GM18508 (cell line): ENCODE data around the gene GRIA1.

ENCODE experiments used
- ATAC-seq: cut with Tn5 transposase; IDR thresholded peaks from one replicate; pipeline ENCODE4 v1.9.1; 2021; ENCODE audit warnings: moderate number of reproducible peaks; ENCODE audit not compliant: insufficient read depth, unreplicated experiment

GRIA1 gene

GRCh38 chr5:153496835-153497234 lies 6.4 kb downstream of the GRIA1 start:
- ATAC-seq: no peak

- no peak for ATAC-seq
These were observed 8.0 kb downstream of the GRIA1 start for GRCh38 chr5:153498516-153498915.

GRCh38 chr5:153500178-153500577 lies 9.7 kb downstream of the GRIA1 start:
- ATAC-seq: no peak

- ATAC-seq: no peak
These were observed 14.3 kb downstream of the GRIA1 start for GRCh38 chr5:153504726-153505125.

- no peak for ATAC-seq
These were observed 18.2 kb downstream of the GRIA1 start for GRCh38 chr5:153508700-153509099.

GRCh38 chr5:153511622-153512021 lies 21.2 kb downstream of the GRIA1 start:
- no peak for ATAC-seq

- ATAC-seq: no peak
These were observed 22.7 kb downstream of the GRIA1 start for GRCh38 chr5:153513156-153513555.

GRCh38 chr5:153515301-153515700 lies 24.8 kb downstream of the GRIA1 start:
- ATAC-seq: no peak

GRCh38 chr5:153516504-153517240 lies 26.2 kb downstream of the GRIA1 start:
- no peak for ATAC-seq

- ATAC-seq: no peak
These were observed 26.8 kb downstream of the GRIA1 start for GRCh38 chr5:153517241-153517611.

- ATAC-seq: no peak
These were observed 29.7 kb downstream of the GRIA1 start for GRCh38 chr5:153520137-153520536.

GRCh38 chr5:153520952-153521351 lies 30.5 kb downstream of the GRIA1 start:
- no peak for ATAC-seq

- no peak for ATAC-seq
These were observed 32.7 kb downstream of the GRIA1 start for GRCh38 chr5:153523211-153523610.

GRCh38 chr5:153523831-153524230 lies 33.4 kb downstream of the GRIA1 start:
- ATAC-seq: no peak

- no peak for ATAC-seq
These were observed 35.1 kb downstream of the GRIA1 start for GRCh38 chr5:153525536-153525935.

GRCh38 chr5:153530357-153531143 lies 40.1 kb downstream of the GRIA1 start:
- no peak for ATAC-seq

GRCh38 chr5:153533546-153533945 lies 43.1 kb downstream of the GRIA1 start:
- ATAC-seq: no peak

- ATAC-seq: no peak
These were observed 43.6 kb downstream of the GRIA1 start for GRCh38 chr5:153534102-153534501.

GRCh38 chr5:153537207-153537606 lies 46.7 kb downstream of the GRIA1 start:
- ATAC-seq: no peak

- no peak for ATAC-seq
These were observed 49.5 kb downstream of the GRIA1 start for GRCh38 chr5:153539983-153540382.

GRCh38 chr5:153542536-153542935 lies 52.1 kb downstream of the GRIA1 start:
- no peak for ATAC-seq

- no peak for ATAC-seq
These were observed 52.8 kb downstream of the GRIA1 start for GRCh38 chr5:153543288-153543687.
